SU-DHL-6 (cell line): ENCODE results near the gene OSBPL10.

ENCODE experiments used
- CTCF ChIP-seq: fragments of 200-600 bp; sonication (generic); IDR thresholded peaks from one replicate; pipeline ENCODE4 v1.5.1; 2017; ENCODE audit warnings: antibody characterized with exemption, mild to moderate bottlenecking, low read length, moderate library complexity; ENCODE audit not compliant: insufficient read depth, poor library complexity, severe bottlenecking
- EZH2phosphoT487 ChIP-seq: fragments of 200-600 bp; sonication (generic), shearing (Covaris generic); conservative IDR thresholded peaks from 2 replicates; pipeline ENCODE4 v1.6.1; 2018; ENCODE audit warnings: mild to moderate bottlenecking, antibody characterized with exemption, low read length, moderate library complexity, mixed read lengths

GRCh38 chr3:31890007-31890406 lies 91.1 kb downstream of the OSBPL10 start:
- TF ChIP-seq EZH2phosphoT487 (no peak), CTCF (no peak)
